Astrocyte (in vitro differentiated cells and primary cell): ENCODE data around the gene DACT1. TPM values are rescaled to one million over a fixed set of nuclear protein-coding genes. Genes with fewer than 3 reads are reported as not detected.

ENCODE experiments used
- DNase-seq: peaks from one replicate; pipeline ENCODE4 v3.0.0-alpha.2; 2010; ENCODE audit warnings: low read depth
- FAIRE-seq: peaks from 2 replicates; lab custom pipeline; 2011; peaks lifted over from hg19 to GRCh38; lab: Jason Lieb, UNC
- H2AFZ ChIP-seq: 2 replicates; pipeline ENCODE4 v1.6.0; 2012; ENCODE audit warnings: low read depth, low read length, inconsistent platforms
- H3K27ac ChIP-seq: 2 replicates; pipeline ENCODE4 v1.5.1; 2011; ENCODE audit warnings: low read depth, low read length, inconsistent platforms
- H3K27me3 ChIP-seq: 2 replicates; pipeline ENCODE4 v1.6.0; 2011; ENCODE audit warnings: low read length, inconsistent platforms; ENCODE audit not compliant: insufficient read depth
- H3K36me3 ChIP-seq: 2 replicates; pipeline ENCODE4 v1.5.1; 2011; ENCODE audit warnings: low read length, inconsistent platforms; ENCODE audit not compliant: insufficient read depth
- H3K4me1 ChIP-seq: 2 replicates; pipeline ENCODE4 v1.5.1; 2011; ENCODE audit warnings: low read length, inconsistent platforms; ENCODE audit not compliant: insufficient read depth
- H3K4me2 ChIP-seq: 2 replicates; pipeline ENCODE4 v1.6.0; 2012; ENCODE audit warnings: low read length, inconsistent platforms
- H3K4me3 ChIP-seq: 2 replicates; pipeline ENCODE4 v1.5.1; 2011; ENCODE audit warnings: low read depth, mild to moderate bottlenecking, low read length, inconsistent platforms; ENCODE audit not compliant: insufficient read depth
- H3K79me2 ChIP-seq: 2 replicates; pipeline ENCODE4 v1.6.0; 2012; ENCODE audit warnings: mild to moderate bottlenecking, low read length, inconsistent platforms; ENCODE audit not compliant: insufficient read depth
- H3K9ac ChIP-seq: 2 replicates; pipeline ENCODE4 v1.6.0; 2012; ENCODE audit warnings: mild to moderate bottlenecking, low read length, inconsistent platforms
- H3K9me3 ChIP-seq: 2 replicates; pipeline ENCODE4 v1.5.1; 2012; ENCODE audit warnings: low read depth, mild to moderate bottlenecking, low read length, inconsistent platforms; ENCODE audit not compliant: insufficient read depth
- H4K20me1 ChIP-seq: 2 replicates; pipeline ENCODE4 v1.6.0; 2012; ENCODE audit warnings: low read length, inconsistent platforms; ENCODE audit not compliant: insufficient read depth
- H3K27ac Mint-ChIP-seq: one replicate; pipeline ENCODE4 v1.8.0; 2021; ENCODE audit warnings: mild to moderate bottlenecking, mixed read lengths; ENCODE audit not compliant: unreplicated experiment
- H3K27me3 Mint-ChIP-seq: one replicate; pipeline ENCODE4 v1.8.0; 2021; ENCODE audit warnings: low read depth, mixed read lengths; ENCODE audit not compliant: unreplicated experiment
- H3K36me3 Mint-ChIP-seq: one replicate; pipeline ENCODE4 v1.8.0; 2021; ENCODE audit warnings: low read depth, mixed read lengths; ENCODE audit not compliant: unreplicated experiment
- H3K4me1 Mint-ChIP-seq: one replicate; pipeline ENCODE4 v1.8.0; 2021; ENCODE audit warnings: low read depth, mixed read lengths; ENCODE audit not compliant: unreplicated experiment
- H3K4me3 Mint-ChIP-seq: one replicate; pipeline ENCODE4 v1.8.0; 2021; ENCODE audit warnings: mild to moderate bottlenecking, moderate library complexity, mixed read lengths; ENCODE audit not compliant: unreplicated experiment
- H3K9me3 Mint-ChIP-seq: one replicate; pipeline ENCODE4 v1.8.0; 2021; ENCODE audit warnings: mild to moderate bottlenecking, mixed read lengths; ENCODE audit not compliant: unreplicated experiment
- EZH2 ChIP-seq: IDR thresholded peaks from 2 replicates; pipeline ENCODE4 v1.6.1; 2012; ENCODE audit warnings: mild to moderate bottlenecking, low read length, inconsistent platforms; ENCODE audit not compliant: insufficient read depth
- total RNA-seq: library from RNA; stranded (reverse); gene quantifications from 2 replicates; pipeline ENCODE4 v1.2.1, GENCODE V29; 2021
- TF ChIP-seq, protein P1 (sequence below): IDR thresholded peaks from 2 replicates; pipeline ENCODE4 v1.5.1; 2011; ENCODE audit warnings: low read depth, mild to moderate bottlenecking, inconsistent platforms, low read length, moderate library complexity; ENCODE audit not compliant: insufficient read depth

Gene DACT1
- total RNA-seq, 1 donor from 2014 or later = 49.3 TPM

DNA sequence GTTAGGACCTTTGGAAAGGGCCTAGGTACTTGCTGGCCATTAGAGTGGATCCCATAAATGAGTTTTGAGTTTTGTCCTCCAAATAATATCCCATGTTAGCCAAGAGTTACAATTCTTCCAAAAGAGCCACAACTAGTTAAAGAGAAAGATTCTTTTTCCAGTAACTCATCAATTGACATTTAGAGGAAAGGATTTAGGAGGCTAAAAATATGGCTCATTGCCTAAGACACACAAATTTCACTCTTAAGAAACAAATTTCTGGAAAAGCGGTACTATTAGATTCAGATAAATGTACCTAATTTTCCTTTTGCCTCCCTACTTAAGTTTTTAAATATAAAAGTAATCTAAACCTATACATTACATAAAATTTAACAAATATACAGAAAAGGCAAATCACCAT, 21.3 kb downstream of the DACT1 start:
- H3K36me3 ChIP-seq = no peaks in the 10 kb centered on the region
- H4K20me1 ChIP-seq = no peaks in the 10 kb centered on the region
- H3K4me3 ChIP-seq = no peak overlapping the region
- no peak overlapping the region for H3K4me2 ChIP-seq
- Mint-ChIP-seq H3K27me3 (no peaks in the 10 kb centered on the region), H3K4me1 (peaks cover 19% of the 10 kb centered on the region), H3K36me3 (no peaks in the 10 kb centered on the region), H3K9me3 (no peaks in the 10 kb centered on the region), H3K4me3 (no peak overlapping the region), H3K27ac (no peak overlapping the region)
- no peak overlapping the region for H3K9ac ChIP-seq
- no peaks in the 10 kb centered on the region for H3K79me2 ChIP-seq
- TF ChIP-seq, protein P1, sequence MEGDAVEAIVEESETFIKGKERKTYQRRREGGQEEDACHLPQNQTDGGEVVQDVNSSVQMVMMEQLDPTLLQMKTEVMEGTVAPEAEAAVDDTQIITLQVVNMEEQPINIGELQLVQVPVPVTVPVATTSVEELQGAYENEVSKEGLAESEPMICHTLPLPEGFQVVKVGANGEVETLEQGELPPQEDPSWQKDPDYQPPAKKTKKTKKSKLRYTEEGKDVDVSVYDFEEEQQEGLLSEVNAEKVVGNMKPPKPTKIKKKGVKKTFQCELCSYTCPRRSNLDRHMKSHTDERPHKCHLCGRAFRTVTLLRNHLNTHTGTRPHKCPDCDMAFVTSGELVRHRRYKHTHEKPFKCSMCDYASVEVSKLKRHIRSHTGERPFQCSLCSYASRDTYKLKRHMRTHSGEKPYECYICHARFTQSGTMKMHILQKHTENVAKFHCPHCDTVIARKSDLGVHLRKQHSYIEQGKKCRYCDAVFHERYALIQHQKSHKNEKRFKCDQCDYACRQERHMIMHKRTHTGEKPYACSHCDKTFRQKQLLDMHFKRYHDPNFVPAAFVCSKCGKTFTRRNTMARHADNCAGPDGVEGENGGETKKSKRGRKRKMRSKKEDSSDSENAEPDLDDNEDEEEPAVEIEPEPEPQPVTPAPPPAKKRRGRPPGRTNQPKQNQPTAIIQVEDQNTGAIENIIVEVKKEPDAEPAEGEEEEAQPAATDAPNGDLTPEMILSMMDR = no peak
- no peak for TF ChIP-seq EZH2
- H2AFZ ChIP-seq = no peak overlapping the region
- H3K9me3 ChIP-seq = no peaks in the 10 kb centered on the region
- no peak for FAIRE-seq
- no peaks in the 10 kb centered on the region for H3K27me3 ChIP-seq
- no peak for DNase-seq
- H3K27ac ChIP-seq = no peak overlapping the region
- H3K4me1 ChIP-seq = peaks cover 6% of the 10 kb centered on the region

DNA sequence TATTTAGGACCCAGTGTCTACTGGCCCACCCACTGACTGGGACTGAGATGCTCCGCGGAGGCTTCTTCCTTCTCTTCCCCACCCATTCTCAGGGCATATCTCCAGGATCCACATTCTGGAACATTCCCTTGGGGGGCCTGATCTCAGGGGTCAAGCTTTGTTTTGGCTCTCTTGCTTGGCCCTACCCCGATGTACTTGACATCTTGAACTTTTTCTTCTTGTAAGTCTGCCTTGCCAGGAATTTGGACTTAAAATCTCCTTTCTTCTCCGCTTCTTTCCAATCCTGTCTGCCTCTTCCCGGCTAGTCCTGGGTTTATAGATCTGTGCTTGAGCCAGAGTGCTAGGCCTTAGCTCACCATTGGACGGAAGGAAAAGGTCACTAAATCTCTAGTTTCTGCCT, 22.1 kb downstream of the DACT1 start:
- H4K20me1 ChIP-seq = no peaks in the 10 kb centered on the region
- H3K4me3 ChIP-seq = no peak overlapping the region
- TF ChIP-seq EZH2 = no peak
- TF ChIP-seq, protein P1 = no peak
- no peak overlapping the region for H3K27ac ChIP-seq
- H3K9me3 ChIP-seq = no peaks in the 10 kb centered on the region
- H3K4me2 ChIP-seq = no peak overlapping the region
- peaks cover 27% of the 10 kb centered on the region for H3K4me1 Mint-ChIP-seq
- no peaks in the 10 kb centered on the region for H3K36me3 Mint-ChIP-seq
- no peak overlapping the region for H3K27ac Mint-ChIP-seq
- H3K27me3 Mint-ChIP-seq = no peaks in the 10 kb centered on the region
- no peak for DNase-seq
- no peak overlapping the region for H2AFZ ChIP-seq
- no peak for FAIRE-seq
- H3K9ac ChIP-seq = no peak overlapping the region
- no peaks in the 10 kb centered on the region for H3K27me3 ChIP-seq
- no peaks in the 10 kb centered on the region for H3K36me3 ChIP-seq
- peaks cover 10% of the 10 kb centered on the region for H3K4me1 ChIP-seq
- H3K79me2 ChIP-seq = no peaks in the 10 kb centered on the region
- no peaks in the 10 kb centered on the region for H3K9me3 Mint-ChIP-seq
- no peak overlapping the region for H3K4me3 Mint-ChIP-seq

DNA sequence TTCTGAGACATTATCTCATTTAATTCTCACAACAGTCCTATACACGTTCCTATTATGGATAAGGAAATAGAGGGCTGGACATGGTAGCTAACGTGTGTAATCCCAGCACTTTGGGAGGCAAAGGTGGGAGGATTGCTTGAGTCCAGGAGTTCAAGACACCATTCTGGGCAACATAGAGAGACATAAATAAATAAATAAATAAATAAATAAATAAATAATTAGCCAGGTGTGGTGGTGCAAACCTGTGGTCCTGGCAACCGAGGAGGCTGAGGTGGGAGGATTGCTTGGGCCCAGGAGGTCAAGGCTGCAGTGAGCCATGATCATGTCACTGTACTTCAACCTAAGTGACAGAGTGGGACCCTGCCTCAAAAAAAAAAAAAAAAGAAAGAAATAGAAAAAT, 22.6 kb downstream of the DACT1 start:
- DNase-seq (no peak), FAIRE-seq (no peak)
- no peaks in the 10 kb centered on the region for H4K20me1 ChIP-seq
- H3K4me2 ChIP-seq = no peak overlapping the region
- no peaks in the 10 kb centered on the region for H3K36me3 Mint-ChIP-seq
- H3K27ac Mint-ChIP-seq = no peak overlapping the region
- H3K36me3 ChIP-seq = no peaks in the 10 kb centered on the region
- TF ChIP-seq, protein P1 = no peak
- no peak for TF ChIP-seq EZH2
- H3K9me3 Mint-ChIP-seq = no peaks in the 10 kb centered on the region
- no peaks in the 10 kb centered on the region for H3K79me2 ChIP-seq
- H3K27me3 ChIP-seq = no peaks in the 10 kb centered on the region
- H3K9ac ChIP-seq = no peak overlapping the region
- H2AFZ ChIP-seq = no peak overlapping the region
- no peaks in the 10 kb centered on the region for H3K9me3 ChIP-seq
- H3K27me3 Mint-ChIP-seq = no peaks in the 10 kb centered on the region
- H3K27ac ChIP-seq = no peak overlapping the region
- peaks cover 10% of the 10 kb centered on the region for H3K4me1 ChIP-seq
- H3K4me3 ChIP-seq = no peak overlapping the region
- H3K4me1 Mint-ChIP-seq = peaks cover 27% of the 10 kb centered on the region
- no peak overlapping the region for H3K4me3 Mint-ChIP-seq
